GM19395 (cell line): ENCODE data around the gene DNAJA2.

Source experiments
- ATAC-seq: cut with Tn5 transposase; IDR thresholded peaks from one replicate; pipeline ENCODE4 v1.9.1; 2021; ENCODE audit warnings: mild to moderate bottlenecking, moderate library complexity; ENCODE audit not compliant: unreplicated experiment

The DNAJA2 gene

GRCh38 chr16:46906360-46907060, 67.0 kb downstream of the DNAJA2 start:
- no peak for ATAC-seq
